ENCODE data around the gene FN1.

Gene FN1

GRCh38 chr2:215356948-215357461 lies 78.9 kb downstream of the FN1 start:
- Histone ChIP-seq H2AFZ (ENCODE audit: low read depth, low read length) (no peak overlapping the region), H3K27ac (ENCODE audit: low read length) (no peak overlapping the region)

GRCh38 chr2:215356334-215356947 lies 79.4 kb downstream of the FN1 start:
- H3K36me3 ChIP-seq (ENCODE audit: insufficient read depth, low read length) = peaks cover 15% of the 10 kb centered on the region
- no peak overlapping the region for H3K4me3 ChIP-seq (ENCODE audit: low read depth in 1 of 2, low read length in 2 of 2)
- H3K4me2 ChIP-seq (ENCODE audit: insufficient read depth, low read length) = no peak overlapping the region
- no peaks in the 10 kb centered on the region for H3K9me3 ChIP-seq (ENCODE audit: insufficient read depth, low read length, severe bottlenecking)
- TF ChIP-seq EZH2 (IDR thresholded peaks at IDR 0.05; ENCODE audit: borderline replicate concordance, low read depth, low read length, severe bottlenecking) (no peak), CTCF (IDR thresholded peaks at IDR 0.05; ENCODE audit: borderline replicate concordance, extremely low read depth, low read length, poor library complexity, severe bottlenecking) (no peak)
- H3K9ac ChIP-seq (ENCODE audit: low read depth, low read length) = no peak overlapping the region
- no peaks in the 10 kb centered on the region for H3K4me1 ChIP-seq (ENCODE audit: insufficient read depth, low read length)
- DNase-seq = no peak
- H2AFZ ChIP-seq (ENCODE audit: low read depth, low read length) = no peak overlapping the region
- no peaks in the 10 kb centered on the region for H3K27me3 ChIP-seq (ENCODE audit: insufficient read depth, low read length, poor library complexity)
- H4K20me1 ChIP-seq (ENCODE audit: insufficient read depth, low read length) = no peaks in the 10 kb centered on the region
- H3K79me2 ChIP-seq (ENCODE audit: insufficient read depth, low read length) = no peaks in the 10 kb centered on the region
- no peak overlapping the region for H3K27ac ChIP-seq (ENCODE audit: low read length)
- ATAC-seq (ENCODE audit: insufficient read depth, low read depth) = no peak

More at GRCh38 chr2:215356948-215357461, 78.9 kb downstream of the FN1 start:
- Histone ChIP-seq H3K79me2 (ENCODE audit: insufficient read depth, low read length) (no peaks in the 10 kb centered on the region), H3K36me3 (ENCODE audit: insufficient read depth, low read length) (peaks cover 11% of the 10 kb centered on the region), H3K4me3 (ENCODE audit: low read depth in 1 of 2, low read length in 2 of 2) (no peak overlapping the region), H3K4me1 (ENCODE audit: insufficient read depth, low read length) (no peaks in the 10 kb centered on the region), H3K9me3 (ENCODE audit: insufficient read depth, low read length, severe bottlenecking) (no peaks in the 10 kb centered on the region), H3K4me2 (ENCODE audit: insufficient read depth, low read length) (no peak overlapping the region), H4K20me1 (ENCODE audit: insufficient read depth, low read length) (no peaks in the 10 kb centered on the region), H3K9ac (ENCODE audit: low read depth, low read length) (no peak overlapping the region), H3K27me3 (ENCODE audit: insufficient read depth, low read length, poor library complexity) (no peaks in the 10 kb centered on the region)
- TF ChIP-seq CTCF (IDR thresholded peaks at IDR 0.05; ENCODE audit: borderline replicate concordance, extremely low read depth, low read length, poor library complexity, severe bottlenecking) (no peak), EZH2 (IDR thresholded peaks at IDR 0.05; ENCODE audit: borderline replicate concordance, low read depth, low read length, severe bottlenecking) (no peak)
- DNase-seq (no peak), ATAC-seq (ENCODE audit: insufficient read depth, low read depth) (no peak)

- DNase-seq (no peak), ATAC-seq (ENCODE audit: insufficient read depth, low read depth) (no peak)
- Histone ChIP-seq H3K27ac (ENCODE audit: low read length) (no peak overlapping the region), H3K79me2 (ENCODE audit: insufficient read depth, low read length) (no peaks in the 10 kb centered on the region), H3K4me2 (ENCODE audit: insufficient read depth, low read length) (no peak overlapping the region), H4K20me1 (ENCODE audit: insufficient read depth, low read length) (no peaks in the 10 kb centered on the region), H3K9ac (ENCODE audit: low read depth, low read length) (no peak overlapping the region), H3K4me1 (ENCODE audit: insufficient read depth, low read length) (no peaks in the 10 kb centered on the region), H3K27me3 (ENCODE audit: insufficient read depth, low read length, poor library complexity) (no peaks in the 10 kb centered on the region), H3K36me3 (ENCODE audit: insufficient read depth, low read length) (peaks cover 20% of the 10 kb centered on the region), H3K9me3 (ENCODE audit: insufficient read depth, low read length, severe bottlenecking) (no peaks in the 10 kb centered on the region), H3K4me3 (ENCODE audit: low read depth in 1 of 2, low read length in 2 of 2) (no peak overlapping the region), H2AFZ (ENCODE audit: low read depth, low read length) (no peak overlapping the region)
- no peak for TF ChIP-seq CTCF (IDR thresholded peaks at IDR 0.05; ENCODE audit: borderline replicate concordance, extremely low read depth, low read length, poor library complexity, severe bottlenecking)
- no peak for TF ChIP-seq EZH2 (IDR thresholded peaks at IDR 0.05; ENCODE audit: borderline replicate concordance, low read depth, low read length, severe bottlenecking)
Measured at GRCh38 chr2:215355801-215356200, 80.1 kb downstream of the FN1 start.
